GM21723 (cell line): ENCODE measurements around the gene NENF.
"Not testable (repeated sequence)": the region's sequence is repeated elsewhere in the genome, so short reads cannot be mapped to it uniquely, and the experiment has no call there.

Source experiments
- ATAC-seq: cut with Tn5 transposase; IDR thresholded peaks from one replicate; pipeline ENCODE4 v1.9.1; 2021; ENCODE audit warnings: mild to moderate bottlenecking, moderate library complexity; ENCODE audit not compliant: unreplicated experiment

NENF gene

DNA sequence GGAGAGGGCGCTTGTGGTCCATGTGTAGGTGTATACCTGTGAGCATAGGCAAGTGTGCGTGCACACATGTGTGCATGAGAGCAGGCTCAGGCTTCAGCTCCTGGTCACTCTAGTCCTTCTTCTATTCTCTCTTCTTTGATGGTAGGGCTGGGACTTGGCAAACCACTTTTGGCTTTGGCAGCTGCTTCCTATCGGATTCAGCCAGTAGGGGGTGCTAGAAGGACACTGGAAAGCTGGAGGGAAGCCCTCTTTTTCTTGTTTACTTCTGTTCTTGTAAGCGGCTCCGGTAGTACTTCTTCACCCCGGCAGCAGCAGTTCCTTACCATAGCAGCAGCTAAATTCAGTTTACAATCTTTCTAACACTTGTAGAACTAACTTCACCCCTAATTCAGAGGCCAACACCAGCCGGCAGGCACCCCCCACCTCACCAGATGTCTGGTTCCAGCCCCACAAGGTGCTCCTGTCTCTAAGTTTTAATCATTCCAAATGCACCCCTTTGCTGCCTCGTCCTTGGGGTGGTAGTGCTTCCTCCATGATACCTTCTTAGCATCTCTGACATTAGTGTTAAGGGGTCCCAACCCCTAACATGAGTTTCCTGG, 25.1 kb downstream of the NENF start:
- ATAC-seq, result no peak

DNA sequence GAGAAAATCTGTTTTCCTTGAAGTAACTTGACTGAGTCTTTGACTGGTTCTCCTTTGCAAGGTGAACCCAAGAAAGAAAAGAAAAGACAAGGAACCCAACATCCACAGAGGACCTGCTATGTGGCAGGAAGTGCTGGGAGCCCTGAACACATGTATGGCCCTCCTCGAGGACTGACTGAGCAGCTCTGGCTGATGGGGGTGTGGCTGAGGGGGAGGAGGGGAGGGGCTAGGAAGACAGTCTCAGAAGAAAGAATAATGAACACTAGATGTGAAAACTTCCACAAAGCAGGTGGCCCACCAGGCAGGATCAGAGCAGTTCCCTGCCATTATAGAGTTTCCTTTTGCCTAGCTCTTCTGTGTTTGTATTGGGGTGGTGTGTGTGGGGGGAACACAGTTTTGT, 26.1 kb downstream of the NENF start:
- ATAC-seq, result no peak

DNA sequence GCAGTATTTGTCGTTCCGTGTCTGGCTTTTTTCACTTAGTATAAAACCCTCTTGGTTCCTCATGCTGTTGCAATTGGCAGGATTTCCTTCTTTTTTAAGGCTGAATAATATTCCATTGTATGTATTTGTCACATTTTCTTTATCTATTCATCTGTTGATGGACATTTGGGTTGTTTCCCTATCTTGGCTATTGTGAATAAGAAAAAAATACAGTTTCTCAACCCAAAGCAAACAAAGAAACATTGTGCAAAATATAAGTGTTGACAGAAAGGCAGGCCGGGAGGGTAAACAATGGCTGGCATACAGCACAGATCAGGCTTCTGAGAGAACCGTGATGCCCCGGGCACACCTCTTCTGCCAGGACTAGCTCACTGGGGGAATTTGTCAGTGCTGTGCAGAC, 26.9 kb downstream of the NENF start:
- ATAC-seq, result no peak

DNA sequence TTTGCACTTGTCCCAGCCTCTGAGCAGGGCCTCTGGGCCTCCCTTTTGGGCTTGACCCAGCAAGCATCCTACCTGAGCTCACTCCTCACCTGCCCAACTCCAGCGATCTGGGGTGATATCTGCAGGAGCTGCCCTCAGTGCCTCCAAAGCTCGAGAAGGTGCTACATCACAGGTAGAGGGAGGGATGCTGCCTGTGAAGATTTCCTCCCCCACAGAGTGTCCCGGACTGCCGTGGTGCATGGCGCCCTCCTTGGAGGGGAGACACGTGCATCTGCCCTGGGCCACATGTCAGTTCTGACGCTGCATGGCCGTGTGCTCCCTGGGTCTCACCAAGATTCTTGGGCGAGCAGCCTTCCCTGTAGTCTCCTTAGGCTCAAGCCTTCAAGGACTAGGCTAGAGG, 27.7 kb downstream of the NENF start:
- ATAC-seq, result no peak

DNA sequence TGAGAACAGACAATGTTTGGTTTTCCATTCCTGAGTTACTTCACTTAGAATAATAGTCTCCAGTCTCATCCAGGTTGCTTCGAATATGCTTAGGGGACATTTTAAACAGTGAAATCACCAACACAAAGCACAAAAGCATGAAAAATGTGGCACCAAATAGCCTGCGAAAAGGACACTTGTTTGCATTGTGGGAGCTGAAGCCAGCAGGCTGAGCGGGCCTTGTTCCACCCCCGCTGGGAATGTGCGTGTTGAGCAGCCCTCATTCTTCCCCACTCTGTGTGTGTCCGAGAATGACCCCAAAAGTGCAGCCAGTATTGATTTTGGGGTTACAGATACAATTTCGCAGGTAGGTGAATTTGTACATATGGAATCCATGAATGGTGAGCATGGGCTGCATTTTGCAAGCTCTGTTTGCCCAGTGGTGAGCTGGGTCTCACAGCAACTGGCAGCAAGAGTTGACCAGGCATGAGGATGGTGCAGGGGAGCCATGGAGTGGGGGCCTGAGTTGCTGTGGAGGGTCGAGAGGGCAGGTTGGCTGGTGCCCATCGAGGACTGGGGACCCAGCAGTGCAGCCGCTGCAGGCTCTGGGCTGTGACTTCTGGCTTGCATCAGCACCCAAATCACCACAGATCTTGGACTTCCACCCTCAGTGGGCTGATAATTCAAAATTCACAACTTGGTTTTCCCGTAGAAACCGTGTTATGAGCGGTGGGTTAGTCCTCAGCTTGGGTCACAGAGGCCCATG, 29.4 kb downstream of the NENF start:
- no peak for ATAC-seq

DNA sequence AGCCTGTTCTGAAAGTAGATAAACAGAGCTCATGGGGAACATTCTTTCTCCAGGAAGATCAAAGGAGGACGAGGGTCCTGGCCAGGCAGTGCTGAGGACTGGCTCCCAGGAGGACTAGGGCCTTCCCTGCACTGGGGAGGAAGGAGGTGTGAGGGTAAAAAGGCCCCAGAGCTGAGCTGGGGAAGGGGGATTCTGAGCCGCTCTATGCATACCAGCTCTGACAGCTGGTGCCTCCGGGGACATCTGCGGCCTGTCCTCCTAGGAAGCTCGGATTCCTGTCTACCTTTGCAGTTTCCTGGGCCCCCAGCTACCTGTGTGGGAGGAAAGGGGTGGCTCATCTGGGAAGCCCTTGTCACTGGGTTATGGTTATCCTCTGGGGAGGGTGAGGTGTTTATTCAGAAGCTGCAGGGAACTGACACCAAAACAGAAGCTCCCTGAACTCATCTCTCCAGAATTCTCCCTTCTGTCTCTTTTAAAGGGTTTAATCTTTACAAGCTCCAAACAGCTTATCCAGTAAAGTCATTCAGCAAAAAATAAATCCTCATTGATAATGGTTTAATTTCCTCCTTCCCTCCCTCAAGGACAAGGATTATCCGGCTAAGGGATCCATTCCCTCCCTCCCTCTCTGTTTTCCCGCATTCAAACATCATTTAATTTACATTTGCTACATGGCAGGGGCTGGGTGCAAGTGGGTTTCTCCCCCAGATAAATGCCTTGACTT, 31.0 kb downstream of the NENF start:
- no peak for ATAC-seq

DNA sequence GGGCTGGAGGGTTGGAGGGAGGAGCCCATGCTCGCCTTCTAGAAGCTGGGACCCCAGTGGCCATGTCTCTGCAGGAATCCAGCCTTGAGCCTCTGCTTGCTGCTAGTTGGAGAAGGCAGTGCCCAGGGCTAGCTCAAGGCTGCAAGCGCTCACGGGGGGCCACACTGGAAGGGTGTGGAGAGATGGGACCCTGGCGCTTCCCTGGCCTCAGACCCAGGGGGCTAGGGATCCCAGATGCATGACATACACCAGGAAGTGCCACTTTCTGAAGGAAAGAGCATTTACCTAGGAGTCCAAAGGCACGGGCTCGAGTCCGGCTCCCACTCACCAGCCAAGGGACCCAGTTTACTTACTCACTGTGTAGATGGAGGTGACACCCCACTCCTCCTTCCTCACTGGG, 32.6 kb downstream of the NENF start:
- ATAC-seq, result no peak

DNA sequence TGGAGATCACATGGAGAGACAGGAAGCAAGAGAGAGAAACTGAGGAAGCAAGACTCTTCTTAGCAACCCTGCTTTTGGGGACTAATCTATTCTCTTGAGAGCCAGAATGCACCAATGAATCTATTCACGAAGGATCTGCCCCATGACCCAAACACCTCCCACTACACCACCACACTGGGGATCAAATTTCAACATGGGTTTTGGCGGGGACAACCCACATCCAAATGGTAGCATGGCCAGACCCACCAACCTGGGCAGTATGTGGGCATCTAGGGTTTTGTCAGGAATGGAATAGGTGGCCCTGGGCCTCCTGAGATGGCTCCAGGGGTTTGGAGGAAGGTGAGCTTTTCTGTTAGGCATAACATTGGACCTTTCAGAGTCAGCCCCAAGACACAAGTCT, 33.7 kb downstream of the NENF start:
- no peak for ATAC-seq

DNA sequence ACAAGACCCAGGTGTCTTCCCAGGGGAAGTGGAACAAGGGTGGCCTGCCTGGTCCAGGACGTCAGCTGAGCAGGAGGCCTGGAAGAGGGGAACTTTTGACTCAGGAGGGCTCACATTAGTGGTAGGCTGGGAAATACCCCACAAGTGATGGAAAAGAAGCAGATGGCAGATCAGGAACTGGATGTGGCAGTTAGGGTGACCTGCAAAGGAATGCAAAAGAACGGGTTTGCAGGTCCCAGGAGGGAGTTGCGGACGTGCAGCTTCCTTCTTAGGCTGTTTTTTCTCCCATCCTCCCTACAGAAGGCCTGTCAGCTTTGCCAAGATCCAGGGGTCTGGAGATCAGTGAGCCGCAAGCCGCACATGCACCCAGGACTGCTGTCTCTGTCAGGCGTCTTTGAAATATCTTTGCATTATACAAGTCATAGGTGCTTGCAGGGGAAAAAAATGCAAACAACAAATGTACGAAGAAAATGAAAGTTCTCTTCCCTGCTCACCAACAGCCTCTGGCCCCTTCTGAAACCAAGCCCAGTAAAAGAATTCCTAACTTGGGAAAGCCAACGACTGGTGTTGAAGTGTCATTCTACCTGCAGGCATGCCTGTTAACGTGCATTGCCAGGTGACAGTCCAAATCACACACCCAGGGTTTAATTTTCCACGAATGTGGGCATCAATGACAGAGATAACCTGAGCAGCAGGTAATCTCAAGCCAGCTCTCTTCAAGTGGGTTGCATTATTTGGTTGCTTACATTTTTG, 34.4 kb downstream of the NENF start:
- ATAC-seq, result no peak

DNA sequence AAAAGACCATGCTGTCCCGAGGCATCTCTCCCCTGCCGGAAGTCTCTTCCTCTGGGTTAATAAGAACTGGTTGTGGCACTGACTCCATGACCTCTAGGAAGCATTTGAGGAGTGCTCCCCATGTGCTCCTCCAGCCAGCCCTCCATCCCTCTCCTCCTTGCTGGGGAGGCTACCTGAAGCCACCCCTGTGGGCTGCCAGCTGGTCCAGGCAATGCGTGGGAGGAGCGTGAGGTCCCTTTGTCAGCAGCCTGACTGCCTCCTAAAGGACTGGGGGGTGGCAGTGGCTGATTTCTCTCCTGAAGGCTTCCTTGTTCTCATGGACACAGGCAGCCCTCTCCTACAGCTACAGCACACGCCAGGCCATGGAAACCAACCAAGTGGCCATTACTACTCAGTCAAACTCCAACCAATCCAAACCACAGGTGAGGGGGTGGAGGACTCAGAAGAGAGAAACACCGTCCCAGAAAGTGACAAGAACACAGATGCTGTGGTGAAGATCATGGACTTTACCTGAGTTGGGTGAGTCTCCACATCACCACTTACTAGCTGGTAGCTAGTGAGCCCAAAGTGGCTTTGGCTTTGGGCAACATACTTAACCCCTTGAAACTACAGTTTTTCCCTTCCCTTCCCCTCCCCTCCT, 35.2 kb downstream of the NENF start:
- no peak for ATAC-seq

DNA sequence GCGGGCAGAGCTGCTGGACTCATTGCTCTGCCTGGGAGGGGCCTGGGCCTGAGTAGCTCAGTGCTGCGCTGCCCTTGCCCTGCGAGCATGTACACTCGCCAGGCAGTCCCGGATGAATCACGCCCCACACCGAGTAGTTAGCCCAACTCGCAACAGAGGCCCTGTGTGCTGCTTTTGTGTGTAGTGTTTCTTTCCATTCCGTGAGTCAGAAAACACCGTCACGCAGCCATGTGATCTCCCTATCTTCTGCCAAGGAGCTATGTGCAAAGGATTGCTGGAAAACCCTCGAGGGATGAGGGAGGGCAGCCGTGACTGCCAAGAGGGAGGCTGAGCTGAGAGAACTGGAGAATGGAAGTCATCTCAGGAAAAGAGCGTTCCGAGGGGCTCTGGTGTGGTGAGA, 37.3 kb downstream of the NENF start:
- ATAC-seq, result no peak

DNA sequence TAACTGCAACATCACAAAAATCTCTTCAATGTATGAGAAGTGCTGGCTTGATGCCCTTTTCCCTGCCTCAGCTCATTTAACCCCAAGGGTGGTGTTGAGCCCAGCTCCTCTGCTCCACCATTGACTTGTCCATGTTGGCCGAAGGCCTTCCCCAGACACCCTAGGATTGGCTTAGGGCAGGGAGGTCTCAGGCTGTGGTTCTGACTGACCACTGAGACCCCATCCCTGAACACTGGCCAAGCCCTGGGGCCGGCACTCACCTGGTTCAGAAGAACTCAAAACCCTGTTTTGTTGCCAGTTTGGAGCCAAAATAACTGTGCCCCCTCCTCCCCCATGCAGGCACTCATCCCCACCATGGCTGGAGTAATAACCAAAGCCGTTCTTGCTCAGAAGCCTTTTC, 38.6 kb downstream of the NENF start:
- no peak for ATAC-seq

DNA sequence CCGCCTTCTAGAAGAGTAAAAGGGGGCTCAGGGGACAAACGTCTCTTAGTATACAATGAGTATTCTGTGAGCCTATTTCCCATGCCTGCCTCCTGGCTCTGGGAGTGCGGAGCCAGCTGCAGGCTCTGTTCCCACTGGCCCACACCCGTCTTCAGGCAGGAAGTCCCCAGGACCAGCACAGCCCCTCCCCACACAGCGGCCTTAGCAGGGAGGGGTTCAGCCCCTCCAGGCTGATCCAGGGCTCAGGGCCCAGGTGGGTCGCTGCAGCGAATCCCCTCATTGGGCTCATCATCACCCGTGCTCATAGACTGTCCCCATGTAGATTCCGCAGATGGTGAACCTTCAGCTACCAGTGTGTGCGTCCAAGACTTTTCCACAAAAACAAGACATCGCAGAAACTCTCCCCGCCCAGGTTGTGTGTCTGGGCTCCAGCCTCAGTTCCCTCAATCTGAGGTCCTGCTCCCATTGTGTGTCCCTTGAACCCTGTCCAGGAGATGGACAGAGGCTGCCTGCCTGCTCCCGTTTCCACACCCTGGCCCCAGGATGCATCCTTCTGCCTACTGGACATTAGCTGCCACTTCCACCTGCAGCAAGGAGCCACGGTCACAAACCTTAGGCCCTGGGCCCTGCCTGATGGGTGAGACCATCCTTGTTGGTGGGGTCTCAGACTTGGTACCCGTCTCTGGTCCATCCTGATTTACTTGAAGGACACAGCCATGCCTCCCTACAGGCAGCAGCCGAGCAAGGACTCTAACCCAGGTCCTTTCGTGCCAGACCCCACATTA, 39.4 kb downstream of the NENF start:
- ATAC-seq, result no peak

DNA sequence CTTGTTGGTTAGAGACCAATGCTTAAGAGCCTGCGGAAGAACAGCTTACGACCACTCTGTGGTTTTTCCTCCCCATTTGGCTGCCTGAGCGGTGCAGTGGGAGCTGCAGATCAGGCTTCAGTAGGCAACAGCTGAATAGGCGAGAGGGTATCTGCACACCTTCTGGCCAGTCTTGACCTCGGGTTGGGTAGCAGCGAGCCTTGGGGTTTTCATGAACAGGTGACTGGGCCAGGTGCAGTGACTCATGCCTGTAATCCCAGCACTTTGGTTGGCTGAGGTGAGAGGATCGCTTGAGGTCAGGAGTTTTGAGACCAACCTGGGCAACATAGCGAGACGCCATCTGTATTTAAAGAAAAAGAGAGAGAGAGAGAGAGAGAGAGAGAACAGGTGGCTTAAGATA, 41.0 kb downstream of the NENF start:
- no peak for ATAC-seq

DNA sequence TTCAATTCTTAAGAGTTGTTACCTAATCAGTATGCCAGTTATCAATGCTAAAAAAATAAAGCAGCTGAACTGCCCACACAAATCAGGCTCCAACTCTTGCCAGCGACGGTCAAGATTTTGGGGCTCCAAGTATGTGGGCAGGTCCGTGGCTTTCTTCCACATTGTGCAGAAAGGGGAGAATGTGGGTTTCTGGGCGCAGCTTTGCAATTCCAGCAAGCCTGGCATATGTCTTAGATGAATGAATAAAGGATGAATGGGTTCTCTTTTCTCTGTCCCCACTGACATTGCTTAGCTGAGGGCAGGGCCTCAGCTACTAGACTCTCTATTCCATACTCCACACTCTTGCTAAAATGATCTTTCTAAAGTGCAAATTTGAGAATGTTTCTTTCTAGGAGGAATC, 42.4 kb downstream of the NENF start:
- ATAC-seq, result no peak

DNA sequence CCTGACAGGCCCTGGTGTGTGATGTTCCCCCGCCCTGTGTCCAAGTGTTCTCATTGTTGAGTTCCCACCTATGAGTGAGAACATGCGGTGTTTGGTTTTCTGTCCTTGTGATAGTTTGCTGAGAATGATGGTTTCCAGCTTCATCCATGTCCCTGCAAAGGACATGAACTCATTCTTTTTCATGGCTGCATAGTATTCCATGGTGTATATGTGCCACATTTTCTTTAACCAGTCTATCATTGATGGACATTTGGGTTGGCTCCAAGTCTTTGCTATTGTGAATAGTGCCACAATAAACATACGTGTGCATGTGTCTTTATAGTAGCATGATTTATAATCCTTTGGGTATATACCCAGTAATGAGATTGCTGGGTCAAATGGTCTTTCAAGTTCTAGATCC, 43.1 kb downstream of the NENF start:
- not testable (repeated sequence) for ATAC-seq

DNA sequence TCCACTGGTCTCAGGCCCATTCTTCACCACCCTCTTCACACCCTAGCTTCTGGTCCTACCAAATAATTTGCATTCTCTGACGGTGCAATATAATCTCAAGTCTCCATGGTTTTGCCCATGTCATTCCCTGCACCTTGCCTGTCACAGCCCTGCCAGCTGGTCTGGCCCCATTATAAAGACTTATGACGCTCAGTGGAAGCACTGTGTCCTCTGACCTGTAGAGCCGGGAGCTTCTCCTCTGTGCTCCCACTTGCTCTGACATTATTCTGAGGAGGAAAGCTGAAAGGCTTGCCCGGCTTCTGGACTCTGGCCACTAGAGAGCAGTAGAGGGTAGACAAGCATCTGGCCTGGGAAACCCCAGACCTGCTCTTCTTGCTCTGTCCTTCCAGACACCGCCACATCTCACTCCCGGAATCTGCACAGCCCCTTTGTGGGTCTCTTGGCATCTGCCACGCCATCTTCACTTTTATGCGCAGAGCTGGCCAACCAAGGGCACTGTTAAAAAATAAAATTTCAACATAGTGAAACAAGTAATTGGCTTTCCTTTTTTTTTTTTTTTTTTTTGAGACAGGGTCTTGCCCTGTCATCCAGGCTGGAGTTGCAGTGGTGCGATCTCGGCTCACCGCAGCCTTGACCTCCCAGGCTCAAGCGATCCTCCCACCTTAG, 44.4 kb downstream of the NENF start:
- peak; percentile 94 for ATAC-seq

DNA sequence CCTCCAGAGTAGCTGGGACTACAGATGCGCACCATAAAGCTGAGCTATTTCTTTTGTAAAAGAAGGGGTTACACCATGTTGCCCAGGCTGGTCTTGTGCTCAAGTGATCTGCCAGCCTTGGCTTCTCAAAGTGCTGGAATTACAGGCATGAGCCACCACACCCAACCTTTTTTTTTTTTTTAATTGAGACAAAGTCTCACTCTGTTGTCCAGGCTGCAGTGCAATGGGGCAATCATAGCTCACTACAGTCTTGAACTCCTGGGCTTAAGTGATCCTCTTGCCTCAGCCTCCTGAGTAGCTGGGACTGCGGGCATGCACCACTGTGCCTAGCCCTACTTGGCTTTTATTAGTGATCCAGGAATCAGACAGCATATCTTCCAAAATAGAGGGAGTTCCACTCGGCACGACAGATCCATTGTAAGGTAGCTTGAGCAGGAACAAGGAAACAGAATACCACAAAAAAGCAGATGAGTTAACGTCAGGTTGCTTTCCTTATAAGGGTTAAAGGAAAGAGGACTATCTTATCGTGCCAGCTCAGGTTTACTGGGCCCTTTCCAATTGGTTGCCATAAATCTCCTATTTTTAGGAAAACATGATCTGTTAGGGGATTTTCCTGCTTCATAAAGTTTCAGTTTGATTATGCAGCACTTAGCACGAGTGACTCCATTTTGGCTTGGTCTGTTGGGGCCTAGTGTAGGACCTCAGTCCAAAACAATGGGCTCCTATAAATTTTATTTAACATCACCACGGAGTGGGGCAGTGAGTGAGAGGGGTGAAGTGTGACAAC, 45.2 kb downstream of the NENF start:
- no peak for ATAC-seq

DNA sequence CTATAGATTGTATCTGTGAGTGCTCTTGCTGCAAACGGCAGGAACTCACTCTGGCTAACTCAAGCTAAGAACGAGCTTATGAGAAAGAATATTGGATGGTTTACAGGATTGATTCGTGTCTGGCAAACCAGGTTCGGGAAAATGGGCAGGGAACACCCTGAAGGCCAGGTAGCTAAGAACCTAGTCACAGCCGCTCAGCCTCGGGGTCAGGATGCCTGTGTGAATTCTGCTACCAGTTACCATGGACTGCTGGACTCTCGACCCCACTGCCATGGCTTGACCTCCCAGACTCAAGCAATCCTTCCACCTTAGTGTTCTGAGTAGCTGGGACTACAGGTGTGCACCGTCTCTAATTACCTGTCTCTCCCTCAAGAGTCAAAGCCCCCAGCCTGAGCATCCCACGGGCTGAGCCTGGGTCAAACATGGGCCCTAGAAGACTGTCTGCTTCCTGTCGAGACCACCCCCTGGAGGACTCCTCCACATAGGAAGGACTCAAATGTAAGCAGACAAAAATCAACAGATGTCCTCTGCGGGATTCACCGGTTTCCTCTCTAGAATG, 45.8 kb downstream of the NENF start:
- ATAC-seq, result no peak
